Panc1 (cell line): ENCODE measurements around the gene TAF11.

Experiments used
- POLR2AphosphoS5 ChIP-seq: IDR thresholded peaks from 2 replicates; pipeline ENCODE4 v1.6.1; 2012; ENCODE audit warnings: mild to moderate bottlenecking, low read depth, low read length, moderate library complexity
- TF ChIP-seq, protein P1 (sequence below): fragments of 450-650 bp; IDR thresholded peaks from 2 replicates; pipeline ENCODE4 v1.5.1; 2017; ENCODE audit warnings: mild to moderate bottlenecking
- TF ChIP-seq, protein P2 (sequence below), 2 experiments: IDR thresholded peaks; 2 replicates each; pipeline ENCODE4 v1.6.1; 2011 to 2012; ENCODE audit warnings: low read depth in 2 of 2, control low read depth in 1 of 2, low read length in 1 of 2, mild to moderate bottlenecking in 1 of 2, moderate library complexity in 1 of 2; ENCODE audit not compliant: insufficient read depth in 1 of 2

DNA sequence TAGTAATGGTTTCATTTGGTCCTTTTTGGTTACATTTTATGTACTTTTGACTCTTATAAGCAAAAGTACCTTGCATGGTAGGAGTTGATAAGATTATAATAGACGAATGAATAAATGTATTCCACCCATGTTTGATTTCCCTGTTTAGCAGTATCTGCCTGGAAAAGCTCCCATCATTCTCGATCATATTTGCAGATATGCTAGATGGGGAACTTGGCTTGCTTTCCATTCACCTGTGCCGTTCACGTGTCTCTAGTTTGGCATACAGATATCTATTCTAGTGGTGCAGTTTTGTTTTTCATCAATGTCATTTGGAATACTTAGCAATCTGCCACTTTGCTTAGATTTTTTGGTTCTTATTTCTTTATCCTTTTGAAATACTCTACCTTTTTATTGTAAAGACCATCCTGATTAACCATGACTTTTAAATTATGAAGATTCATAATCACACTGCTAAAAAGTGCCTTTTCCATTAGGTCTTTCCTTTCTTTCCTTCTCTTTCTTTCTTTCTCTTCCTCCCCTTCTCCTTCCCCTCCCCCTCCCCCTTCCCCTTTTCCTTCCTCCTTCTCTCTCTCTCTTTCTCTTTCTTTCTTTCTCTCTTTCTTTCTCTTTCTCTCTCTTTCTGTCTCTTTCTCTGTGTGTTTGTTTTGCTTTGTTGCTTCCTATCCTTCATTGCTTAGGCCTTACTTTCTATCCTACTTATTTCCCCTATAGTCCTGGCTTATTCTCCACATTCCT lies 41.6 kb upstream of the TAF11 start:
- no peak for TF ChIP-seq POLR2AphosphoS5
- TF ChIP-seq, protein P1, sequence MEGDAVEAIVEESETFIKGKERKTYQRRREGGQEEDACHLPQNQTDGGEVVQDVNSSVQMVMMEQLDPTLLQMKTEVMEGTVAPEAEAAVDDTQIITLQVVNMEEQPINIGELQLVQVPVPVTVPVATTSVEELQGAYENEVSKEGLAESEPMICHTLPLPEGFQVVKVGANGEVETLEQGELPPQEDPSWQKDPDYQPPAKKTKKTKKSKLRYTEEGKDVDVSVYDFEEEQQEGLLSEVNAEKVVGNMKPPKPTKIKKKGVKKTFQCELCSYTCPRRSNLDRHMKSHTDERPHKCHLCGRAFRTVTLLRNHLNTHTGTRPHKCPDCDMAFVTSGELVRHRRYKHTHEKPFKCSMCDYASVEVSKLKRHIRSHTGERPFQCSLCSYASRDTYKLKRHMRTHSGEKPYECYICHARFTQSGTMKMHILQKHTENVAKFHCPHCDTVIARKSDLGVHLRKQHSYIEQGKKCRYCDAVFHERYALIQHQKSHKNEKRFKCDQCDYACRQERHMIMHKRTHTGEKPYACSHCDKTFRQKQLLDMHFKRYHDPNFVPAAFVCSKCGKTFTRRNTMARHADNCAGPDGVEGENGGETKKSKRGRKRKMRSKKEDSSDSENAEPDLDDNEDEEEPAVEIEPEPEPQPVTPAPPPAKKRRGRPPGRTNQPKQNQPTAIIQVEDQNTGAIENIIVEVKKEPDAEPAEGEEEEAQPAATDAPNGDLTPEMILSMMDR: no peak
- TF ChIP-seq, protein P2, sequence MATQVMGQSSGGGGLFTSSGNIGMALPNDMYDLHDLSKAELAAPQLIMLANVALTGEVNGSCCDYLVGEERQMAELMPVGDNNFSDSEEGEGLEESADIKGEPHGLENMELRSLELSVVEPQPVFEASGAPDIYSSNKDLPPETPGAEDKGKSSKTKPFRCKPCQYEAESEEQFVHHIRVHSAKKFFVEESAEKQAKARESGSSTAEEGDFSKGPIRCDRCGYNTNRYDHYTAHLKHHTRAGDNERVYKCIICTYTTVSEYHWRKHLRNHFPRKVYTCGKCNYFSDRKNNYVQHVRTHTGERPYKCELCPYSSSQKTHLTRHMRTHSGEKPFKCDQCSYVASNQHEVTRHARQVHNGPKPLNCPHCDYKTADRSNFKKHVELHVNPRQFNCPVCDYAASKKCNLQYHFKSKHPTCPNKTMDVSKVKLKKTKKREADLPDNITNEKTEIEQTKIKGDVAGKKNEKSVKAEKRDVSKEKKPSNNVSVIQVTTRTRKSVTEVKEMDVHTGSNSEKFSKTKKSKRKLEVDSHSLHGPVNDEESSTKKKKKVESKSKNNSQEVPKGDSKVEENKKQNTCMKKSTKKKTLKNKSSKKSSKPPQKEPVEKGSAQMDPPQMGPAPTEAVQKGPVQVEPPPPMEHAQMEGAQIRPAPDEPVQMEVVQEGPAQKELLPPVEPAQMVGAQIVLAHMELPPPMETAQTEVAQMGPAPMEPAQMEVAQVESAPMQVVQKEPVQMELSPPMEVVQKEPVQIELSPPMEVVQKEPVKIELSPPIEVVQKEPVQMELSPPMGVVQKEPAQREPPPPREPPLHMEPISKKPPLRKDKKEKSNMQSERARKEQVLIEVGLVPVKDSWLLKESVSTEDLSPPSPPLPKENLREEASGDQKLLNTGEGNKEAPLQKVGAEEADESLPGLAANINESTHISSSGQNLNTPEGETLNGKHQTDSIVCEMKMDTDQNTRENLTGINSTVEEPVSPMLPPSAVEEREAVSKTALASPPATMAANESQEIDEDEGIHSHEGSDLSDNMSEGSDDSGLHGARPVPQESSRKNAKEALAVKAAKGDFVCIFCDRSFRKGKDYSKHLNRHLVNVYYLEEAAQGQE (IDR thresholded peaks at IDR 0.05; ENCODE audit: insufficient read depth in 1 of 2, low read depth in 2 of 2, low read length in 1 of 2): no peak
